ENCODE results near the gene LAMA3.

The LAMA3 gene

DNA sequence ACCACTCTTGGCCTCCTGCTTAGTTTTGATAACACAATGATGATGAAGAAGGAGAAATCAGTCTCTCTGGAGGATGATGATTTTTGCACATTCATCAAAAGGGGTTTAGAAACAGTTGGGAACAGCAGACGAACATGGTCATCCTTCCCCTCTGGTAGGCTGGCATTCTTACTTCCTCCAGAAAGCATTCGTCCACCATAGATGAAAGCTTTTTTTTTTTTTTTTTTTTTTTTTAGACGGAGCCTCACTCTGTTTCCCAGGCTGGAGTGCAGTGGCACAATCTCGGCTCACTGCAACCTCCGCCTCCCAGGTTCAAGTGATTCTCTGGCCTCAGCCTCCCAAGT, 281.8 kb downstream of the LAMA3 start:
- H3K4me1 Mint-ChIP-seq: peaks cover 23% of the 10 kb centered on the region
- H3K9me3 Mint-ChIP-seq: peaks cover 20% of the 10 kb centered on the region
- TF ChIP-seq, protein P1, sequence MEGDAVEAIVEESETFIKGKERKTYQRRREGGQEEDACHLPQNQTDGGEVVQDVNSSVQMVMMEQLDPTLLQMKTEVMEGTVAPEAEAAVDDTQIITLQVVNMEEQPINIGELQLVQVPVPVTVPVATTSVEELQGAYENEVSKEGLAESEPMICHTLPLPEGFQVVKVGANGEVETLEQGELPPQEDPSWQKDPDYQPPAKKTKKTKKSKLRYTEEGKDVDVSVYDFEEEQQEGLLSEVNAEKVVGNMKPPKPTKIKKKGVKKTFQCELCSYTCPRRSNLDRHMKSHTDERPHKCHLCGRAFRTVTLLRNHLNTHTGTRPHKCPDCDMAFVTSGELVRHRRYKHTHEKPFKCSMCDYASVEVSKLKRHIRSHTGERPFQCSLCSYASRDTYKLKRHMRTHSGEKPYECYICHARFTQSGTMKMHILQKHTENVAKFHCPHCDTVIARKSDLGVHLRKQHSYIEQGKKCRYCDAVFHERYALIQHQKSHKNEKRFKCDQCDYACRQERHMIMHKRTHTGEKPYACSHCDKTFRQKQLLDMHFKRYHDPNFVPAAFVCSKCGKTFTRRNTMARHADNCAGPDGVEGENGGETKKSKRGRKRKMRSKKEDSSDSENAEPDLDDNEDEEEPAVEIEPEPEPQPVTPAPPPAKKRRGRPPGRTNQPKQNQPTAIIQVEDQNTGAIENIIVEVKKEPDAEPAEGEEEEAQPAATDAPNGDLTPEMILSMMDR (IDR thresholded peaks at IDR 0.05): no peak
- H3K4me3 Mint-ChIP-seq: no peak overlapping the region
- peaks cover 20% of the 10 kb centered on the region for H3K27me3 Mint-ChIP-seq (ENCODE audit: low read depth, poor library complexity)
- H3K27ac Mint-ChIP-seq: no peak overlapping the region
- no peak for DNase-seq
- peaks cover under 1% of the 10 kb centered on the region for H3K36me3 Mint-ChIP-seq (ENCODE audit: low read depth)

DNA sequence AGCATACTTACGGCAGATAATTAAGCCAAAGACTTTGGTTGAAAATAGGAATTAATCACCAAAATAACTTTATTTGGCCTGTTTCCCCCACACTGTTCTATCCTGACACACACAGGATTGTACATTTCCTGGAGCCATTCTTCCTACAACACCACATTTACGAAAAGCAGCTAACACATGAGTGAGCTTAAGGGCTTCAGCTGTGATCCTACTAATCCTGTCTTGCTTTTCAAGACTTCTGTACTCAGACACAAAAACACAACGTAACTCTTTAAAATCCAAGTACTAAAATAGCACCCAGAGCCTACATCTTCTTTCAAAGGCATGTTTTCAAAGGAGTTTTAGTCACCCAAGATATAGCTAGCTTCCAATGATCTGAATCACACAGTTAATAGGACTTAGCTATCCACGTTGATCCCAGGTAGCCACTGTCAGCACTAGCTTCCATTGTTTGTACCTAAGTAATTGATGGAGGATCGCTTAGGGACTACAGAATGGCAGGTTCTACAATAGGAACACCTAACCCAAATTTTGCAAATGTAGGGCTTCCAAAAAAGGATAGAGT, 282.5 kb downstream of the LAMA3 start:
- peaks cover 6% of the 10 kb centered on the region for H3K36me3 Mint-ChIP-seq (ENCODE audit: low read depth)
- TF ChIP-seq, protein P1 (IDR thresholded peaks at IDR 0.05): no peak
- peaks cover 17% of the 10 kb centered on the region for H3K27me3 Mint-ChIP-seq (ENCODE audit: low read depth, poor library complexity)
- peaks cover 26% of the 10 kb centered on the region for H3K9me3 Mint-ChIP-seq
- peaks cover 22% of the 10 kb centered on the region for H3K4me1 Mint-ChIP-seq
- H3K27ac Mint-ChIP-seq: no peak overlapping the region
- H3K4me3 Mint-ChIP-seq: no peak overlapping the region
- DNase-seq: no peak

DNA sequence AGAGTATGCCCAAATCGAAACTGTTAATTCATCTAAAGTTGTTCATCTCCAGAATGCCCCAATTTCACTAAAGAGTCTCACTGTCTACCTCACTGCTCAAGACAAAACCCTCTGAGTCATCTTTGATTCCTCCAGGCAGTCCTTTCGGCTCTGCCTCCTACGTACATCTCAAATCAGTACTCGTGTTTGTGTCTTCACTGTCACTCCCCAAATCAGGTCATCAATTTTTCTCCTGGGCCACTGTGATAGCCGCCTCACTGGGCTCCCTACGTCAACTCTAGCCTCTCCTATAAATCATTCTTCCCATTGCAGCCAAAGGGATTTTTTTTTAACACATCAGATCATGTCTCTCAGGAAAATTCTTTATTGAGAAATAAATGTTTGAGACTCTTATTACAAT, 283.2 kb downstream of the LAMA3 start:
- Mint-ChIP-seq H3K27me3 (ENCODE audit: low read depth, poor library complexity) (peaks cover 14% of the 10 kb centered on the region), H3K4me1 (peaks cover 18% of the 10 kb centered on the region), H3K4me3 (no peak overlapping the region), H3K9me3 (peaks cover 32% of the 10 kb centered on the region), H3K36me3 (ENCODE audit: low read depth) (peaks cover 6% of the 10 kb centered on the region), H3K27ac (no peak overlapping the region)
- DNase-seq: peak; percentile 10
- TF ChIP-seq, protein P1 (IDR thresholded peaks at IDR 0.05): no peak

DNA sequence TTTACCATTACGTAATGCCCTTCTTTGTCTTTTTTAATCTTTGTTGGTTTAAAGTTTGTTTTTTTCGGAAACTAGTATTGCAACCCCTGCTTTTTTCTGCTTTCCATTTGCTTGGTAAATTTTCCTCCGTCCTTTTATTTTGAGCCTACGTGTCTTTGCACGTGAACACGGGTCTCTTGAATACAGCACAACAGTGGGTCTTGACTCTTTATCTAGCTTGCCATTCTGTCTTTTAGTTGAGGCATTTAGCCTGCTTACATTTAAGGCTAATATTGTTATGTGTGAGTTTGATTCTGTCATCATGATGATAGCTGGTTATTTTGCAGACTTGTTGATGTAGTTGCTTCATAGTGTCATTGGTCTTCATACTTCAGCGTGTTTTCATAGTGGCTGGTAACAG, 287.9 kb downstream of the LAMA3 start:
- H3K9me3 Mint-ChIP-seq: peaks cover 32% of the 10 kb centered on the region
- H3K36me3 Mint-ChIP-seq (ENCODE audit: low read depth): peaks cover 6% of the 10 kb centered on the region
- H3K27ac Mint-ChIP-seq: no peak overlapping the region
- no peak for DNase-seq
- no peak overlapping the region for H3K4me3 Mint-ChIP-seq
- TF ChIP-seq, protein P1 (IDR thresholded peaks at IDR 0.05): no peak
- peaks cover 26% of the 10 kb centered on the region for H3K4me1 Mint-ChIP-seq
- H3K27me3 Mint-ChIP-seq (ENCODE audit: low read depth, poor library complexity): no peaks in the 10 kb centered on the region

DNA sequence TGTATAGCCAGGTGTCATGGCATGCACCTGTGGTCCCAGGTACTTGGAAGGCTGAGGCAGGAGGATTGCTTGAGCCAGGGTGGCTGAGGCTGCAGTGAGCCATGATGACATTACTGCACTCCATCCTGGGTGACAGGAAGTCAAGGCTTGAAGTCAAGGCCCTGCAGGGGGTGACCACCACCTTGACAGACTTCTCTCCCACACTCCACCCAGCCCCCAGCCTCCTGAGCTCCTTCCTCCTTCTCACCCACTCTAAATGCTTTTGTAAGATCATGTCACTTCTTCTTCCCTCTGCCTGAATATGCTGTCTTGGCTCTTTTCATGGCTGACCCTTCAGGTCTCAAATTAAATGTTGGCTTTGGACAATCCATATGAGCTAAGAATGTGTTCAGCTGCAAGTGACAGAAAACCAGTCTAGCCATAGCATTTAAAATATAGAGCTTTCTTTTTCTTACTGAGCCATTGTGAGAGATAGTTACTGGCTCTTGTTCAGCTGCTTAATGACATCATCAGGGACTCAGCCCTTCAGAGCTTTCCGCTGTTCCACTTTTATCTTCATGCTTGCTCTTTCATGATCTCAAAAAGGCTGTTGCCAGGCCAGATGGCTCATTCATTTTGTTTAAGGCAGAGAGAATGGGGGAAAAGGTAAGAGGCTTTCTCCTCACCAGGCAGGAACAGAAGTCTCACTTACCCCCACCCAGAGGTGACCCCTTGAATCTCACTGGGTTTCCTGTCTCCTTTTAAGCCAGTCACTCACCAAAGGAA, 288.6 kb downstream of the LAMA3 start:
- DNase-seq: no peak
- peaks cover 6% of the 10 kb centered on the region for H3K36me3 Mint-ChIP-seq (ENCODE audit: low read depth)
- no peak overlapping the region for H3K27ac Mint-ChIP-seq
- peaks cover 27% of the 10 kb centered on the region for H3K4me1 Mint-ChIP-seq
- H3K4me3 Mint-ChIP-seq: no peak overlapping the region
- no peaks in the 10 kb centered on the region for H3K27me3 Mint-ChIP-seq (ENCODE audit: low read depth, poor library complexity)
- peaks cover 32% of the 10 kb centered on the region for H3K9me3 Mint-ChIP-seq
- TF ChIP-seq, protein P1 (IDR thresholded peaks at IDR 0.05): no peak
